ENCODE data around the gene ANKRD33.

ANKRD33 gene

GRCh38 chr12:51862947-51863346 is 25.0 kb upstream of the ANKRD33 start:
- DNase-seq = no peak

GRCh38 chr12:51863363-51863932 is 24.5 kb upstream of the ANKRD33 start:
- no peak for DNase-seq

GRCh38 chr12:51863933-51864832 is 23.7 kb upstream of the ANKRD33 start:
- peak in 1 of 2 experiments; percentile 32 for DNase-seq

GRCh38 chr12:51864833-51865670 is 22.9 kb upstream of the ANKRD33 start:
- no peak for DNase-seq

GRCh38 chr12:51865757-51866270 is 22.1 kb upstream of the ANKRD33 start:
- no peak for DNase-seq

GRCh38 chr12:51866324-51866723 is 21.6 kb upstream of the ANKRD33 start:
- DNase-seq = no peak

GRCh38 chr12:51866762-51867161 is 21.1 kb upstream of the ANKRD33 start:
- no peak for DNase-seq

- no peak for DNase-seq
Observed at GRCh38 chr12:51867371-51867770, 20.5 kb upstream of the ANKRD33 start.

GRCh38 chr12:51867796-51868428 is 20.0 kb upstream of the ANKRD33 start:
- DNase-seq = no peak

- DNase-seq = no peak
Observed at GRCh38 chr12:51868821-51869495, 18.9 kb upstream of the ANKRD33 start.

- DNase-seq = no peak
Observed at GRCh38 chr12:51869496-51869865, 18.4 kb upstream of the ANKRD33 start.

- DNase-seq = no peak
Observed at GRCh38 chr12:51869931-51870330, 18.0 kb upstream of the ANKRD33 start.

- DNase-seq = no peak
Observed at GRCh38 chr12:51870504-51870903, 17.4 kb upstream of the ANKRD33 start.

- no peak for DNase-seq
Observed at GRCh38 chr12:51871126-51871525, 16.8 kb upstream of the ANKRD33 start.

GRCh38 chr12:51871918-51872688 is 15.8 kb upstream of the ANKRD33 start:
- no peak for DNase-seq

GRCh38 chr12:51872689-51872981 is 15.3 kb upstream of the ANKRD33 start:
- DNase-seq = no peak

- no peak for DNase-seq
Observed at GRCh38 chr12:51873251-51873994, 14.5 kb upstream of the ANKRD33 start.

- no peak for DNase-seq
Observed at GRCh38 chr12:51874000-51874399, 13.9 kb upstream of the ANKRD33 start.

- no peak for DNase-seq
Observed at GRCh38 chr12:51874486-51874885, 13.4 kb upstream of the ANKRD33 start.

GRCh38 chr12:51879102-51879501 is 8.8 kb upstream of the ANKRD33 start:
- DNase-seq = no peak

- no peak for DNase-seq
Observed at GRCh38 chr12:51883295-51883694, 4.6 kb upstream of the ANKRD33 start.
